Smooth muscle cell of trachea (primary cell): ENCODE results near the gene FSIP1. TPM values are rescaled to one million over a fixed set of nuclear protein-coding genes. Genes with fewer than 3 reads are reported as not detected.

ENCODE experiments used
- total RNA-seq: library from RNA; depleted of rRNA; stranded (reverse); fragments of >200 nt; gene quantifications from 2 replicates; pipeline ENCODE4 v1.2.1, GENCODE V29; 2014

The FSIP1 gene
- 1.6 and 2.6 TPM in 2 replicates for total RNA-seq

GRCh38 chr15:39782441-39783138 lies at the start of gene FSIP1:
FSIP1 (minus strand) TSS chr15:39782841; CDS start chr15:39776524, 6,317 bp downstream.

GRCh38 chr15:39580485-39581241 lies 202.0 kb downstream of the FSIP1 start, which contains the start of gene THBS1:
THBS1 (plus strand) TSS chr15:39581079; CDS start chr15:39581858, 779 bp downstream.

Other genes starting within 250 kb of the FSIP1 start
- 724 and 2,470 TPM in 2 replicates for gene THBS1, start 201.8 kb downstream of the FSIP1 start, total RNA-seq
- 103 and 182 TPM in 2 replicates for gene GPR176, start 137.4 kb upstream of the FSIP1 start, total RNA-seq
- 91.6 and 98.2 TPM in 2 replicates for gene EIF2AK4, start 151.3 kb upstream of the FSIP1 start, total RNA-seq